Measurements from ENCODE around the gene DNM1. TPM values are rescaled to one million over a fixed set of nuclear protein-coding genes. Genes with fewer than 3 reads are reported as not detected.

DNM1 gene
- total RNA-seq, 4 donors from 2014 or later: 22.8 to 53.5 (median 44.5) TPM

- TF ChIP-seq CTCF (IDR thresholded peaks at IDR 0.05; ENCODE audit: low read depth): no peak
Observed at GRCh38 chr9:128251732-128252100, 48.5 kb downstream of the DNM1 start.

- no peak for TF ChIP-seq CTCF (IDR thresholded peaks at IDR 0.05; ENCODE audit: low read depth)
Observed at GRCh38 chr9:128252317-128253139, 49.3 kb downstream of the DNM1 start.

GRCh38 chr9:128253140-128253990, 50.2 kb downstream of the DNM1 start:
- TF ChIP-seq CTCF (IDR thresholded peaks at IDR 0.05; ENCODE audit: low read depth): no peak

- TF ChIP-seq CTCF (IDR thresholded peaks at IDR 0.05; ENCODE audit: low read depth): no peak
Observed at GRCh38 chr9:128253991-128254346, 50.8 kb downstream of the DNM1 start.

- no peak for TF ChIP-seq CTCF (IDR thresholded peaks at IDR 0.05; ENCODE audit: low read depth)
Observed at GRCh38 chr9:128254362-128254761, 51.2 kb downstream of the DNM1 start.

- TF ChIP-seq CTCF (IDR thresholded peaks at IDR 0.05; ENCODE audit: low read depth): no peak
Observed at GRCh38 chr9:128254855-128255759, 51.9 kb downstream of the DNM1 start.
